HFFc6 (cell line): ENCODE results near the gene RBM42. TPM values are rescaled to one million over a fixed set of nuclear protein-coding genes. Genes with fewer than 3 reads are reported as not detected.
A peak's percentile ranks its signal among the peaks of the same experiment; 100 is the strongest.

Source experiments
- DNase-seq: peaks from one replicate; pipeline ENCODE4 v3.0.0-alpha.2; 2018
- H3K27ac Mint-ChIP-seq: 2 replicates; pipeline ENCODE4 v1.8.0; 2020; ENCODE audit warnings: mild to moderate bottlenecking, mixed read lengths
- H3K27me3 Mint-ChIP-seq: 2 replicates; pipeline ENCODE4 v1.8.0; 2021; ENCODE audit warnings: mild to moderate bottlenecking, moderate library complexity, mixed read lengths; ENCODE audit not compliant: insufficient read depth
- H3K36me3 Mint-ChIP-seq: 2 replicates; pipeline ENCODE4 v1.8.0; 2021; ENCODE audit warnings: low read depth, mixed read lengths
- H3K4me1 Mint-ChIP-seq: 2 replicates; pipeline ENCODE4 v1.8.0; 2020; ENCODE audit warnings: low read depth, mixed read lengths
- H3K4me3 Mint-ChIP-seq: 2 replicates; pipeline ENCODE4 v1.8.0; 2020; ENCODE audit warnings: mild to moderate bottlenecking, moderate library complexity, mixed read lengths
- H3K9me3 Mint-ChIP-seq: 2 replicates; pipeline ENCODE4 v1.8.0; 2020; ENCODE audit warnings: mild to moderate bottlenecking, mixed read lengths
- total RNA-seq, 6 experiments: library from RNA; stranded (reverse); fragmentation: NEBNext Ultra II Directional; extraction: Animal tissue kit (Norgen Biotek cat#: 25700); gene quantifications; 2 replicates in 1 of 6; 3 replicates in 5 of 6; pipeline ENCODE4 v1.2.3, GENCODE V29; 2021
- TF ChIP-seq, protein P1 (sequence below): fragments of 200-600 bp; sonication (generic); IDR thresholded peaks from 2 replicates; pipeline ENCODE4 v1.5.0; 2021; ENCODE audit warnings: antibody characterized with exemption, mild to moderate bottlenecking

The RBM42 gene
- total RNA-seq, 6 experiments from 2014 or later: 110 to 129 (median 120) TPM

DNA sequence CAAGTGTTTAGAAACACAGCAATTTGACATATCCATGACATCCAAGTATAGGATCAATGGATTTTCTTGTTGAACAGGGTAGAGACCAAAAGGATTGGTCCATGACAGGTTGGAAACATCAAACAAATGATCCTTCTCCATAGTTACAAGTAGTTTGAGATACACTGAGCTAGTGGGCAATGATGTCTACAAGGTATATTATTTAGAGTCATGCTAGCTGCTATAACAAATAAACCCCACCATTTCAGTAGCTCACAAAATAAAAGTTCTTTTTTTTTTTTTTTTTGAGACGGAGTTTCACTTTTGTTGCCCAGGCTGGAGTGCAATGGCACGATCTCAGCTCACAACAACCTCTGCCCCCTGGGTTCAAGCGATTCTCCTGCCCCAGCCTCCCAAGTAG is 21.2 kb upstream of the RBM42 start:
- Mint-ChIP-seq H3K9me3 (peaks cover 24% of the 10 kb centered on the region), H3K36me3 (peaks cover 8% of the 10 kb centered on the region), H3K4me3 (no peak overlapping the region), H3K27me3 (peaks cover 12% of the 10 kb centered on the region), H3K27ac (no peak overlapping the region), H3K4me1 (peaks cover 8% of the 10 kb centered on the region)
- DNase-seq: no peak
- TF ChIP-seq, protein P1, sequence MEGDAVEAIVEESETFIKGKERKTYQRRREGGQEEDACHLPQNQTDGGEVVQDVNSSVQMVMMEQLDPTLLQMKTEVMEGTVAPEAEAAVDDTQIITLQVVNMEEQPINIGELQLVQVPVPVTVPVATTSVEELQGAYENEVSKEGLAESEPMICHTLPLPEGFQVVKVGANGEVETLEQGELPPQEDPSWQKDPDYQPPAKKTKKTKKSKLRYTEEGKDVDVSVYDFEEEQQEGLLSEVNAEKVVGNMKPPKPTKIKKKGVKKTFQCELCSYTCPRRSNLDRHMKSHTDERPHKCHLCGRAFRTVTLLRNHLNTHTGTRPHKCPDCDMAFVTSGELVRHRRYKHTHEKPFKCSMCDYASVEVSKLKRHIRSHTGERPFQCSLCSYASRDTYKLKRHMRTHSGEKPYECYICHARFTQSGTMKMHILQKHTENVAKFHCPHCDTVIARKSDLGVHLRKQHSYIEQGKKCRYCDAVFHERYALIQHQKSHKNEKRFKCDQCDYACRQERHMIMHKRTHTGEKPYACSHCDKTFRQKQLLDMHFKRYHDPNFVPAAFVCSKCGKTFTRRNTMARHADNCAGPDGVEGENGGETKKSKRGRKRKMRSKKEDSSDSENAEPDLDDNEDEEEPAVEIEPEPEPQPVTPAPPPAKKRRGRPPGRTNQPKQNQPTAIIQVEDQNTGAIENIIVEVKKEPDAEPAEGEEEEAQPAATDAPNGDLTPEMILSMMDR: no peak

DNA sequence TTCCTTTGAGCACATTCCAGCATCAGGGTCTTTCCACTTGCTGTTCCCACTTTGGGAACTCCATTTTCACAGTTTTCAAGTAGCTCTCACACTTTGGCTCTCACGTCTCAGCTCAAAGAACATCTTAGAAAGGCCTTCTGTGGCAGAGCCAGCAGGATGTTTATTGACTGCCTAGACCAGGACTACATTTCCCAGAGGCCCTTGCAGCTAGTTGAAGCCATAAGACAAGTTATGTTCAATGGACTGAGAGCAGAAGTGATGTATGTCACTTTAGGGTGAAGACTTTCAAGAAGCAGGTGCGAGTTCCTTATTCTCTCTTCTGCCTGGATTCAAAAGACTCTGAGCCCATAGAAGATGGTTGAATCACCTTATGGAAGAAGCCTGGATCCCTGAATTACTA is 20.6 kb upstream of the RBM42 start:
- Mint-ChIP-seq H3K9me3 (peaks cover 24% of the 10 kb centered on the region), H3K27me3 (peaks cover 12% of the 10 kb centered on the region), H3K4me3 (no peak overlapping the region), H3K27ac (no peak overlapping the region), H3K4me1 (peaks cover 8% of the 10 kb centered on the region), H3K36me3 (peaks cover 8% of the 10 kb centered on the region)
- DNase-seq: no peak
- TF ChIP-seq, protein P1: no peak

DNA sequence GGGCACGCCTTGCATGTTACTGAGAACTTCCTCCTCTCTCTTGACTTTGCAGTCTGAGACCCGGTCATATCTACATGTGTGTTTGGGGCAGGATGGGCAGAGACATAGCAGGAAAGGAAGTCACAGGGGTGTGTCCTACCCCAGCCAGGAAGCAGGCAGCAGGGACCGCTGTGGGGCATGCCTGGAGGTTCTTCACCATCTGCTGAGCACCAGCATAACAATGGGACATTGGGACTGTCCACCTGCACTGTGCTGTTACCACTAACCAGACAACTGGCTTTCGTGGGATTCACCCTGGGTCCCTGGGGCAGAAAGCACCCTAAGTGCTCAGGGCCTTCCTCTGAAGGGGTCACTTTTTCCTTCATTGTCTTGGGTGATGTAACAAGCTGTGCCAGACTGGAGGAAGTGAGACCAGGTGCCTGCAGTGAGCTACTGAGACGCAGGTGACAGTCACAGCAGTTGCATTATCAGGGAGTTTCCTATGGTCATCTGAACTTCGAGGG is 18.9 kb upstream of the RBM42 start:
- no peak for DNase-seq
- no peak overlapping the region for H3K27ac Mint-ChIP-seq
- peaks cover 24% of the 10 kb centered on the region for H3K9me3 Mint-ChIP-seq
- H3K27me3 Mint-ChIP-seq: peaks cover 12% of the 10 kb centered on the region; the same call in 1 of the 2 replicates
- H3K36me3 Mint-ChIP-seq: peaks cover 8% of the 10 kb centered on the region
- H3K4me3 Mint-ChIP-seq: no peak overlapping the region
- TF ChIP-seq, protein P1: no peak
- peaks cover 3% of the 10 kb centered on the region for H3K4me1 Mint-ChIP-seq

DNA sequence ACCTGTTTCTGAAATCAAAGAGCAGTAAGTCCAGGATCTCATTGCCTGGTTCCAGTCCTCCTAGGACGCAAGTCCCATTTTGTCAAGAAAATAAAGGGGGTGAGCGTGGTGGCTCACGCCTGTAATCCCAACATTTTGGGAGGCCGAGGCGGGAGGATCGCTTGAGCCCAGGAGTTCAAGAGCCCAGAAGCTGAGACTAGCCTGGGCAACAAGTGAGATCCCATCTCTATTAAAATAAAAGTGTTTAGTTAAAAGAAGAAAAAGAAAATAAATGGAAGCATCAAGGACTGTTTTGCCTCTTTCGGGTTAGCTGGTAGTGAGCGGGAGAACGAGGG is 16.6 kb upstream of the RBM42 start:
- peaks cover 8% of the 10 kb centered on the region for H3K36me3 Mint-ChIP-seq
- peaks cover 10% of the 10 kb centered on the region; the same call in 1 of the 2 replicates for H3K27me3 Mint-ChIP-seq
- H3K4me1 Mint-ChIP-seq: no peaks in the 10 kb centered on the region
- peaks cover 17% of the 10 kb centered on the region for H3K9me3 Mint-ChIP-seq
- H3K27ac Mint-ChIP-seq: no peak overlapping the region
- peak overlapping the region; percentile 87 for H3K4me3 Mint-ChIP-seq
- DNase-seq: no peak
- TF ChIP-seq, protein P1: no peak

DNA sequence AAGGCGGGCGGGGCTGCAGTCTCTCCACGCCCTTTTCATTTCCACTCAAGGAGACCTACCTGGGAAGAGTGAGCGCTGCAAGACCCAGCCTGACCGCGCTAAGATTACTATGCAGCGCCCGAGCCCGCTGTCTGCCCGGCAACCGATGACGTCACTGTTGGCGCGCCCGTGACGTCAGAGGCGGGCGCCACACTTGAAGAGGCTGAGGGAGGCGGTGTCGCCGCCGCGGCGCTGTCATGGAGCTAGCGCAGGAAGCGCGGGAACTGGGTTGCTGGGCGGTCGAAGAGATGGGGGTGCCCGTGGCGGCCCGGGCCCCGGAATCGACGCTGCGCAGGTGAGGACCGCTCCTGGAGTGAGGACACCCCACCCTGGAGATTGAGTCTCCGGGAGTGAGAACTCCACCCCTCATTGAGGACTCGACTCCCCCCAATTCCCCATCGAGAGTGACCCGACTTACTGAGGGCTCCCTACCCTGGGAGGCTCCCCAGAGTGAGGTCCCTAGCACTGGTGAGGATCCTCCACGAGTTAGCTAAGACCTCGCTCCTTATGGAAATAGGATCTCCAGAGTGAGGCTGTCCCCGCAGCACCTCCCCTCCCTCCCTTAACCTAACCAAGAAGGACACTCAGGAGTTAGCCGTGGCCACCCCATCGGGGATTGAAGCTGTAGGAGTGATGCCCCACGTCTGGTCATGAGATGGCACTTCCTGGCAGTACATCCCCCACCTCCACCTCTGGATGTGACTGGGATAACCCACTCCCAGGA is 16.1 kb upstream of the RBM42 start, which contains the start of gene HAUS5:
Gene HAUS5 (plus strand): TSS at position 177 of the 763 bp plus-strand sequence. CDS start 60 bp downstream, at position 237.
- peak within 1 kb of the TSS; percentile 87 for H3K4me3 Mint-ChIP-seq
- H3K4me1 Mint-ChIP-seq: no peaks in the 10 kb centered on the region
- peak within 1 kb of the TSS; percentile 66 for H3K27ac Mint-ChIP-seq
- peaks cover 12% of the 10 kb centered on the region for H3K9me3 Mint-ChIP-seq
- peak; percentile 83 for DNase-seq
- H3K36me3 Mint-ChIP-seq: peaks cover 8% of the 10 kb centered on the region
- TF ChIP-seq, protein P1: no peak
- H3K27me3 Mint-ChIP-seq: peaks cover 10% of the 10 kb centered on the region; the same call in 1 of the 2 replicates
